ENCODE measurements around the gene MTUS2.

MTUS2 gene

DNA sequence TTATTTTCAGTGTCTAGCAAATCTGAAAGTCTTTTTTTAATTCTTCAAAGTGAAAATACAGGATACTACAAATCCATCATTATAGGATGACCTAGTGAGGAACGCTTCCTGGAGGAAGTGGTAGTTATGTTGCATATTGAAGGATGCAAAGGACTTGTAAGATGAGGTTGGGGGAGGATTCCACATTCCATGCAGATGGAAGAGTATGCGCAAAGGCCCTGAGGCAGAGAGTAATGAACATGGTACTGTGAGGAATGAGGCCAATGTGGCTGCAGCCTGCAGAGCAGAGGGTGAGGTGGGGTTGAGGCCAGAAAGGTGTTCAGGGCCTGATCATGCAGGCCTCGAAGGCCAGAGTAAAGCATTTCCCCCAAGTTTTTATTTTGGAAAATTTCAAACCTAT, 202.8 kb downstream of the MTUS2 start:
- DNase-seq (ENCODE audit: low read depth in 2 of 2), result no peak

DNA sequence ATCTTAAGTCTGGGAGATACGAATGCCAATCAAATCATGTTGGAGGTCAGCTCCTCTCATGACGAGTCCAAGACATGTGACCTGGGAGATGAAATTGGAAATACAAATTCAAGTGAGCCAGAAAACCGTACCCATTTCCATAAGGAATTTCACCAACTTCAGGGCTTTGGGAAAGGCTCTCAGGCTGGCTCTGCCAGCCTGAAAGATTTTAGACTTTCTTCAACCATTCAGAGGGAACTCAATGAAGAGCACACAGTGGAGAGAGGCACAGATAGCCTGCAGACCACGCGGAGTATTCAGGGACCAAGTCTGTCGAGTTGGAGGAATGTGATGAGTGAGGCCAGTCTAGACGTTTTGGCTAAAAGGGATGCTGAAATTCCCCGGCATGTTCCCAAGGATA, 204.6 kb downstream of the MTUS2 start:
- no peak for DNase-seq (ENCODE audit: low read depth in 2 of 2)

DNA sequence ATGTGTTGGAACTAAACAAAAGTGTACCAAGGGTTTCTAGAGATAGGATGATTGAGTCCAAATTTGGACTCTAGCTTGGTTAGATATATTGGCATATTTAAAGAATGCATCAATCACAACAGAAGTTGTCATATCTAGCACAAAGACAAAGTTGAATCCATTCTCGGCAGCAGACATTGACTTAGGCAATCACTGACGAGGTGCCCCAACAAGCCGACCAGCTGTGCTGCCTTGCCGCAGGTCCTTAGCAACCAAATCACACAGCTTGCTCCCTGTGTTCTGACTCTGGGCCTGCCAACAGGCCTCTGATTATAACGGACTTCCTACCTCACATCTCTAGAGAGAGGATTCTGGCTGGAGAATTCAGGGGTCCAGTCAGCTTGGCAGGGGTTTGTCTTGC, 208.7 kb downstream of the MTUS2 start:
- DNase-seq (ENCODE audit: low read depth in 2 of 2), result no peak

DNA sequence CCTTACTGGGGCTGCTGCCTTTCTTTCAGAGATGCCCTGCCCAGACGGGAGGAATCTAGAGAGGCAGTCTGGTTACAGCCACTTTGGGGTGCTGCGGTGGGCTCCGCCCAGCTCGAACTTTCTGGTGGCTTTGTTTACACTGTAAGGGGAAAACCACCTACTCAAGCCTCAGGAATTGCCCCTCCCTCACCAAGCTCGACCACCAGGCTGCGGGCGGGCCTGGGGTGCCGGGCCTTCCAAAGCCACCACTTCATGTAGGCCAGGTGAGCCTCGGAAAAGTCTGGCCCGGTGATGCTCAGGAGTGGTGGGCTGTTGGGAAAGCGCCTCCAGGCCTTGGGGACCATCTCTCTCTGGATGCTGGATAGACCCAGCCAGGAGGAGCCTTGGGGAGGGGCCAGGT, 218.6 kb downstream of the MTUS2 start:
- no peak for DNase-seq (ENCODE audit: low read depth in 2 of 2)

DNA sequence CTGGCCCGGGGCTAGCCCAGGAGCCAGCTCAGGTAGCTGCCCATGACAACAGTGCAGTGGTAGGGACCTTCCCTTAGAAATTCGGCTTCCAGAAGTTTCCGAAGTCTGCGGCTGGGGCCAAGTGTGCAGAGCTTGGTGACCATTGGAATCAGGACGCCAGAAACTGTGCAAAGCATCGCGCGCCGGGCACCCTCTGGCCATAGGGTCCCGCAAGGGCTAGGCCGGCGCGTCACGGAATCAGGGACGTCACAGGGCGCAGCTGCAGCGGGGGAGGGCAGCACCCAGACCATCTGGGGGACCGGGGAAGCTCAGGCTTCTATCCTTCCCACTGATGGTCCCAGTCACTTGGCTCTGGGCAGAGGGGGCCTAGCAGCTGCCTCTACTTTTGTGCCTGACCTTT, 219.1 kb downstream of the MTUS2 start:
- DNase-seq (ENCODE audit: low read depth in 2 of 2), result no peak

DNA sequence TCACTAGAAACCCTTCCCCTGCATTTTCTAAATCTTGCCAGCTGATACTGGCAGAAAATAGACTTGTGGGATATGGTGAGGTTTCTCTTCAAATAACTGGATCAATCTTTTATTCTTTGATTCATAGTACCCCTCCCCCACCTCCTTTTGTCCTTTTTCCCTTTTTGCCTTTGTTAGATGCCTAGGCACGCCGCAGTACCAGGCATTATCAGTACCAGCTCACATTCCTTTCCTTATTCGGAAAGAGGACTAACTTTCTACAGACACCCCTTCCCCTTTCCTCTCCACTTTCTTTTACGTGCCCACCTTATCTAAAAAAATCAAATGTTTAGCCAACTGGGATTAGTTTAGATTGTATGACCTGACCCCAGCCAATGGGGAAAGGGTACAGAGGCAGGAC, 226.4 kb downstream of the MTUS2 start:
- DNase-seq (ENCODE audit: low read depth in 2 of 2), result no peak

DNA sequence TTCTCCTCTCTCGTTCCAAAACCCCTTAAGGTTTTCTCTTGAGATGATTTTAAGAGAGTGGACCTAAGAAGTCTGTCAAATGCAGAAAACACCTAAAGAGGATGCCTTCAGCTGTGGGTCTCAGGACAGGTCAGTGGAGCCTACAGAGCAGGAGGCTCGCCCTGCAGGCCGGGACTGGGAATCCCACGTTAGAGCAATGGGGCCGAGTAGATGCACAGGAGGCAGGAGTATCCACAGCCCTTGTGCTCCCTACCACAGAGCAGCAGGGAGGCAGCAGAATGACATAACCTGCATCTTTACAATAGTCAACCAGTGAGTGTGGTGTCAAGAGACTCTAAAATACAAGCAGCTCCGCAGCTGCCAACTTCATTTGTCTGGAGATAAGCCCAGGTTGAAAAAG, 229.4 kb downstream of the MTUS2 start:
- no peak for DNase-seq (ENCODE audit: low read depth in 2 of 2)

DNA sequence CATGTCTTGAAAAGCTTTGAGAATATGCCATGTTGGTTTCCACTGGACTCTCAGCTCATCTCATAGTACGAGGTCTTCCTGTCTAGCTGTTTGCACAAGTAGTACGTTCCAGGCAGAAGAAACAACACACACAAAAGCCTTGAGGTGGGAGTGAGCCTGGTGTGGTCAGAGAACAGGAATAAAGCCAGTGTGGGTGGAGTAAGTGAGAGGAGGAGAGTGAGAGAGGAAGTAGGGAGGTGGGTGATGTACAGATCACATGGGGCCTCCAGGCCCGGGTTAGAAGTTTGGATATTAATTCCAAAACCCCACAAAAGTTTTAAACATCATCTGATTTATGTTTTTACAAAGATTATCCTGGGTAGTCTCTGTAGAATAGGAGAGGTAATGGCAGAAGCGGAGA, 230.6 kb downstream of the MTUS2 start:
- DNase-seq (ENCODE audit: low read depth in 2 of 2), result no peak

DNA sequence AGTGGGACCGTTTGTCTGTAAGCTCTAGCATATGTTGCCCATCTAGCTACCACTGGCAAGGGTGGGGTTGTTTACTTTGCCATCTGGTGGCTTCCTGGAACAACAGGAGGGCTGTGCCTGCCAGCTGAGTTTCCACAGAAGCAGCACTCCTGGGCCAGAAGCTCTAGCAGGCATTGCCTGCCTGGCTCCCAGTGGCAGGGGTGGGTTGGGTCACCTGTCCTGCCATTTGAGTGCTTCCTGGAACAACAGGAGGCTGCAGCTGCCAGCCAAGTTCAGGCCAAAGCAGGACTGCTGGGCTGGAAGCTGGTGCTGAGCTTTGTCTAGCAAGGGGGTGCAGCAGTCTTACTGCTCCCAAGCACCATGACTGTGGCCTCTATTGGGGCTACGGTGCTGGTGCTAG, 239.7 kb downstream of the MTUS2 start:
- DNase-seq (ENCODE audit: low read depth in 2 of 2), result no peak

DNA sequence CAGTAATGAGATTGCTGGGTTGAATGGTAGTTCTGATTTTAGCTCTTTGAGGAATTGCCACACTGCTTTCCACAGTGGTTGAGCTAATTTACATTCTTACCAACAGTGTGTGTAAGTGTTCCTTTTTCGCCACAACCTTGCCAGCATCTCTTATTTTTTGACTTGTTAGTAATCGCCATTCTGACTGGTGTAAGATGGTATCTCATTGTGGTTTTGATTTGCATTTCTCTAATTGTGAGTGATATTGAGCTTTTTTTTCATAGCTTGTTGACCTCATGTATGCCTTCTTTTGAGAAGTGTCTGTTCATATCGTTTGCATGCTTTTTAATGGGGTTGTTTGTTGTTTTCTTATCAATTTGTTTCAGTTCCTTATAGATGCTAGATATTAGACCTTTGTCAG, 245.0 kb downstream of the MTUS2 start:
- no peak for DNase-seq (ENCODE audit: low read depth in 2 of 2)

DNA sequence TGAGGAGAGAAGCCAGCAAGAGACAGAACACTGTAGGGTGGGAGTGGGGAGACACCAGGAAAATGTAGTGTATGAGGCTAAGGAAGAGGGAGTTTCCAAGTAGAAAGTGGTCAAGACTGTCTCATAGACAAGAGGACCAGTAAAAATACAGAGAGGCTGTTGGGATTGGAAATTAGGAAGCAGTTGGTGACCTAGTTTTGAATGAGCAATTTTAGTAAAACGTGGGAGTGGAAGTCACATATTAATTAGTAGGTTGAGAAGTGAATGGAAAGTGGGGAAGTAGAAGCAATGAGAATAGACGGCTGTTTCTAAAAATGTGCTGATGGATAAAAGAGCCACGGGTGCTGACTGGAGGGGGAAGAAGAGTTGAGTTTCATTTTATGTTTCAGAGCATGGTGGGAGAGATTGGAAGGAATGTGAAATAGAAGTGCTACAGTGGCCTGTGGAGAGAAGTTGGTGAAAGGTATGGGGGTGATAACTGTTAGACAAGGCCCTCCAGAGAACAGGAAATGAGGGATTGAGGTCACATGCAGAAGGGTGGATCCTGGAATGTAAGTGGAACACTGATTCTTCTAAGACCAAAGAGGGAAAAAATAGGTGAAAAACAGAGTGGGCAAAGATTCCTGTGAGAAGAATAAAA, 247.3 kb downstream of the MTUS2 start:
- no peak for DNase-seq (ENCODE audit: low read depth in 2 of 2)

DNA sequence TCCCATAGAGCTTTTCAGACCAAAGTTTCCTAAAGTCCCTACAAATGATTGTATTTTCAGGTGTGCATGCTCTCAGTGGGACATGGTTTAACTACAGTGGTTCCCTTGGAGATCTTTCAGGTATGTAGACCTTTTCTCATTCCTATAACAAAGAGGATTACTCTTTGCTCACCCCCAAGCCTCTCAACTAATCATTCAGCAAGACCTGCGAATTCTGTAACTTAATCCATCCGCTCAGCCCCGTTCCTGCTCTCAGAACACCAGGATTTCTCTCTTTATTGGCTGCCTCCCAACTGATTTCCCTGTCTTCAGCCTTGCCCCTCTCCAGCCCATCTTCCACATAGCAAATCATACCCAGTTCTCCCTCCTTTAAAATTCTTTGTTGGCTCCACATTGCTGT, 253.6 kb downstream of the MTUS2 start:
- no peak for DNase-seq (ENCODE audit: low read depth in 2 of 2)

DNA sequence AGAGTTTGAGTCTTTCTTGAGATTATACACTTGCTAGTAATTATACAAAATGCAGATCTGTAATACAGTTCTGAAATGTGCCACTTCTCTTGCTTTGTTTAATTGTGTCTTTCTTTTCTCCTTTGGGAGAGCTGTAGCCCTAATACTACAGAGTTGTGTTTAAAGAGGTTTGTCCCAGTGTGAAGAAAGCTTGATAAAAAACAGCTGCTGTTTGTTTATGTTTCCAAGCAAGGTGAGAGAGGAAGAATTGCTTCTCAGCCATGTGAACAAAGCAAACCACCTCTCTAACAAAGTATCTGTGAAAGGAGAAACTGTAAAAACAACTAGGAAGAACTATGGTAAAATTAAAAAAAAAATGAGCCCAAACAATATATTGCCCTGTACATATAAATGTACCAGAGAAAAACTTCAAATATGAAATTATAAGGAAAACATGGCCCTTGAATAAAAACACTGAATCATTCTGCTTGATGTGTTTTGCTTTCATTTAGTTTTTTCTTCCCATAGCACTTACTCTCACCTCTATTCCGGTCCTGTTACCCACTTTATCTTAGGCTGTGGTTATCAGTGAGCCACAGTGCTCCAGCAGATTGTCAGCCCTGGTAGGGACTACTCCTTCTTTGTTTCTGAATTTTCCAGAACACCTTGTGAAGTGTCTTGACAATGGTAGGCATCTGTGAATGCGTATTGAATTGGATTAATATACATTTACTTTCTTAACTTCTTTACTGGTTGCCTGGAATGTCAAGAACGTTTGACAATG, 257.1 kb downstream of the MTUS2 start:
- DNase-seq (ENCODE audit: low read depth in 2 of 2), result no peak

DNA sequence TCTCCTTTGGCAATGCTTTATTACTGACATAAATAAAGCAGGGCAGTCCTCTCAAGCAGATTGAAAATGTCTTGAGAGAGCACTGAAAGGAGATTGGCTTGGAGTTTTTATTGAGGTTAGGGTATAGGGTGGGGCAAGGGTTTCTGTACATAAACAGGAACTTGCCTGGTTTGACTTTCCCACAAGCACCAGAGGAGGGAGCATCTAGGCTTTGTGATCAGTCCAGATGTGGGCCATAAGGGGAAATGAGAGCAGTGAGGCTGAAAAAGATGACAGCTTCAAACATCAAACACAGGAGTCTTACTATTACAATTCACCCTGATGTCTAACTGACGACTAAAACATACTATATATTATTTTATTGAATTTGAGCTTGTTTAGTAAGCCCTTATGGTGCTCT, 260.9 kb downstream of the MTUS2 start:
- DNase-seq (ENCODE audit: low read depth in 2 of 2), result no peak

DNA sequence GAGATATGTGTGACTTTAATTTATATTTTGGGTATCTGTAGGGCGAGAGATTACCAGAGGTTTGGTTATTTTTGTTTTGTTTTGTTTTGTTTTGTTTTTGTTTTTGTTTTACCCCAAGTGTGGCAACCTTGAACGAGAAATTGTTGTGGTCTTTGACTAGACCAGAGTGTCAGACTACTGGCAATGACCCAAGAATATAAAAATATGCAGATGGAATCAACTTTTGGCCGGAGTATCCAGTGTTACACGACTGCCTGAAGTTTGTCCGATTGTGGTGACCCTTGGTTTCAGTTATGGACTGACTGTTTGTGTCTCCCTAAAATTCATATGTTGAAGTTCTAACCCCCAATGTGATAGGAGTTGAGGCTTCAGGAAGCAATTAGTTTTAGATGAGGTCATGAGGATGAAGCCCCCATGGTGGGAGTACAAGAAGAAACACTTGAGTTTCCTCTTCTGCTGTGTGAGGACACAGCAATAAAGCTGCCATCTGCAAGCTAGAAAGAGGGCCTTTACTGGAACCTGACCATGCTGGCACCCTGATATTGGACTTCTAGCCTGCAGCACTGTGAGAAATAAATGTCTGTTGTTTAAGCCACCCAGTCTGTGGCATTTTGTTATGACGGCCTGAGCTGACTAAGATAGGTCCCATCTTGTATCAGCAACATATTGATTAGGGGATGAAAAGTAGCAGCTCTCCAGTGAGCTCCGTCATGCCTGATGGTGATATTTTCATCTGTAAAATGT, 261.7 kb downstream of the MTUS2 start:
- no peak for DNase-seq (ENCODE audit: low read depth in 2 of 2)

DNA sequence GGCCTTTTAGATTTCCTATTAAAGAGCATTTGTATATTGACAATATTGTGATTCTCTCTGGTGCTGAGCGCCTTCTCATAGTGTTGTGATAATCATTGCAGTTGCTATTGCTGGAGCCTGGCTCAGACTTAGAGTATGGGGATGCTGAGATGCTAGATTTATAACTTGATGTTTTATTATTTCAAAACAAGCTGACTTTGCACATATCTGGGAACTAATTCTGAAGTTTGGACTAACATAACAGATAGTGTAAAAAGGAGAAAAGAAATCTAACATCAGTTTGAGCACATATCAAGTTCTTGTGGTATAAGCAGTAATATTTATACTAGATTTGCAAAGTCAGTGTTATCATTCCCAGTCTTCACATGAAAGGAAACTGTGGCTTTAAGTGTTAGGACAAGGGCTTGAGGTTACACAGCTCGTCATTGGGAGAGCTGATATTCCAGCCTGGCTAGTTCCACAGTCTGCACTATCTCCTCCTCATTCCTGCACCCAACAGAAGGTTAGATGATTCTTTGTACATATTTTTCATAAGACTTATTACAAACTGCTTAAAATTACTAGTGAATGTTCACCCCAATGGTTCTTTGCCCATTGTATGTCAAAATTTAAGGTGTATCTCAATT, 279.8 kb downstream of the MTUS2 start:
- no peak for DNase-seq (ENCODE audit: low read depth in 2 of 2)

DNA sequence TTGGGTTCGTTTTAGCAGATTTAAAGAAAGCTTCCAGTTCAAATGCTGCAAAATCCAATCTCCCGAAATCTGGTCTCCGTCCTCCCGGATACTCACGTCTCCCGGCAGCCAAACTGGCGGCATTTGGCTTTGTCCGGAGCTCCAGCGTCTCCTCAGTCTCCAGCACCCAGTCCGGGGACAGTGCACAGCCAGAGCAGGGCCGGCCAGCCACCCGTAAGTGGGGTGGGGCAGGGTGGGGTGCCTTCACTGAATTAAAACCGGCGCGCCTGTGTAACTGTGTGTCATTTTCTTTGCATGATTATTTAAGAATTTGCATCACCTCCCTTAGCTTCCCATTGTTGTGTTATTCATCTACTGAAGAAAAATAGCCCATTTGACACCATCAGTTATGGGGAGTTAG, 280.6 kb downstream of the MTUS2 start:
- DNase-seq (ENCODE audit: low read depth in 2 of 2), result no peak

DNA sequence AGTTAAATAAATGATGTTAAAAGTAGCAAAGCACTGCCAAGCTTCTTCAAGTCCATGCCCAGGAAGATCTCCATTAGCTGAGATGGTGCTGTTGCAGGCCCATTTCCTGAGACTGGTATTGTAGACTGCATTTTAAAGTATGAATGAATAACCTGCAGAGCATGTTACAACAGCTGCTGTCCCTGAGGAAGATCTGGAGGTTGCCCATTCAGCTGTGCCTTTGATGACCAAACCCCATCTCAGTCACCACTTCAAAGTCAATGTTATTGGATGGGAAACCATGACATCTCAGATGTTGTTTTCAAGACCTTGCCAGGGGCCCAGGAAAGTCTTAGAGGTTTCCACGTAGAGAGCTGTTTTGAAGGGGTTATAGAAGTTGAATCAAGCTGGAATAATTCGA, 281.3 kb downstream of the MTUS2 start:
- no peak for DNase-seq (ENCODE audit: low read depth in 2 of 2)

DNA sequence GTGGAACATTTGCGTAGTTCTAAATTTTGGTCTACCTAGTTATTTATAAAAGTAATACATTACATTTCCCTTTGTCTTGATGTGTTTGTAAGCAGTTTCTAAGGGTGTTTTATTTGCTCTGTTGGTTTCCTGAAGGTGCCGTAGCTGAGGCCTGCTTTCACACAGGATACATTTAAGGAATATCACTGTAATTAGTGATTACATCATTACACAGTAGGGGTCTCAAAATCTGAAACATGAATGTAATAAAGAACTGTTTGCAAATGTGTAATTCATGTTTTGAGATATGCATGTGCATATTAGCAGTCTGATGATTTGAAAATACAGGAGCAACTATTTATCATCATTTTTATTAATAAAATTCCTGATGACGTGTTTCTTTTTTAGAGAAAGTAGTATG, 281.8 kb downstream of the MTUS2 start:
- no peak for DNase-seq (ENCODE audit: low read depth in 2 of 2)

DNA sequence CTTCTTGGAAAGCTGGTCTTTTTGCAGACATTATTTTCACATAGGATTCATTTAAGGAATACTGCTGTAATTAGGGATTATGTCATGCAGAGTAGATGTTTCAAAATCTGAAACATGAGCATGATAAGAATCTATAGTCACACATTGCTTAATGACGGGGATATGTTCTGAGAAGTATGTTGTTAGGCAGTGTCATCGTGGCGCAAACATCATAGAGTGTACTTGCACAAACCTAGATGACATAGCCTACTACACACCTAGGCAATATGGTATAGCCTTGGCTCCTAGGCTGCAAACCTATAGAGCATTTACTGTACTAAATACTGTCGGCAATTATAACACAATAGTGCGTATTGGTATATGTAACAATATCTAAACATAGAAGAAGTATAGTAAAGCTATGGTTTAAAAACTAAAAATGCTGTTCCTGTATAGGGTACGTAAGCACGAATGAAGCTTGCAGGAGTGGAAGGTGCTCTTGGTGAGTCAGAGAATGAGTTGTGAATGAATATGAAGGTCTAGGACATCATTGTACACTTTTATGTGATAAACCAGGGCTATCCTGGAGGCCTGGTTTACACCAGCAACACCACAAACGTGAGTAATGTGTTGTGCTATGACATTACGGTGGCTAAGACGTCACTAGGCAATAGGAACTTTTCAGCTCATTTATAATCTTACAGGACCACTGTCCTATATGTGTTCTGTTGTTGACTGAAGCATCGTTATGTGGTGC, 283.1 kb downstream of the MTUS2 start:
- no peak for DNase-seq (ENCODE audit: low read depth in 2 of 2)

DNA sequence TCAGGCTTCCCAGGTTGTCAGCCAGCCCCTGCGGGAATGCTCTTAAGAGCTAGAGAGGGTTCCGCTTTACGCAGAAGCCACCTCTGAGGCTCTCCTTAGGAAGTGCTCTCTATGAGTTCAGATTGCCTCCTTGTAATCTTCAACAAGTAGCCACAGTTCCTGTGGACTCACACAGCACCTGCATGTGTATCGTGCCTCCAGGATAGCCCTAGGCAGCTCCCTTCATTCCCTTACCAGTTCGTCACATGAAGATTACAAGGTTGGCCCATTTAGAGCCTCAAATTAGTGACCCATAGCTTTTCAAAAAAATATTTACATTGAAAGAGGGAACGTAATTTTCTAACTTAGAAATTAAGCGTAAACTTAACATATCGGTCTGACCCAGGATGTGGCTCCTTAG, 284.3 kb downstream of the MTUS2 start:
- no peak for DNase-seq (ENCODE audit: low read depth in 2 of 2)

DNA sequence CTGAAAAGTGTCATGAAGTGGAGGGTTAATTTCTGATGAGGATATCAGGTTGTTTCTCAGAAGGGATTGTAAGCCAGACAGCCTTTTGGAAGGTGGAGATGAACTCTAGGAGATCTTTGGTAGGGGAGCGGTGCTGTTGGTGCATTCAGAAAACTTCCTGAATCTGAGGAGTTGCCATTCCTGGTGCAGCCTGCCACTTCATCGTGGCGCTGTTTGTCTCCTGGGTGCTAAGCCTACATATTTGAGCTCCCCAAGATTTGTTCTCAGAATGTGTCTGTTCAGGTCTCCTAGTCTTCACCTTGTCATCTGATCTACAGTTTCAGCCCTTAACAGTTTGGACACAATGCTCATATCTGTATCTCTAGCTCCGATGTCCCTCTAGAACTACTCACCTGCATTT, 285.6 kb downstream of the MTUS2 start:
- DNase-seq (ENCODE audit: low read depth in 2 of 2), result no peak

All from stimulated activated CD8-positive, alpha-beta memory T cell treated with anti-CD3 and anti-CD28 coated beads, Interleukin-2, amount 100 ng/mL, for 48 hours (primary cell).